GM21723 (cell line): Measurements from ENCODE around the gene ITM2C.

ENCODE experiments used
- ATAC-seq: cut with Tn5 transposase; IDR thresholded peaks from one replicate; pipeline ENCODE4 v1.9.1; 2021; ENCODE audit warnings: mild to moderate bottlenecking, moderate library complexity; ENCODE audit not compliant: unreplicated experiment

ITM2C gene

GRCh38 chr2:230872151-230872967 is 7.6 kb downstream of the ITM2C start:
- no peak for ATAC-seq

- ATAC-seq = peak; percentile 69
These were observed 8.4 kb downstream of the ITM2C start for GRCh38 chr2:230872968-230873660.

- peak; percentile 81 for ATAC-seq
These were observed 9.1 kb downstream of the ITM2C start for GRCh38 chr2:230873661-230874401.

- ATAC-seq = no peak
These were observed 9.7 kb downstream of the ITM2C start for GRCh38 chr2:230874456-230874855.

- ATAC-seq = no peak
These were observed 10.1 kb downstream of the ITM2C start for GRCh38 chr2:230874876-230875275.

- ATAC-seq = no peak
These were observed 10.9 kb downstream of the ITM2C start for GRCh38 chr2:230875347-230876315.

GRCh38 chr2:230877116-230877758 is 12.5 kb downstream of the ITM2C start:
- ATAC-seq = no peak

GRCh38 chr2:230877759-230878598 is 13.2 kb downstream of the ITM2C start:
- no peak for ATAC-seq

- no peak for ATAC-seq
These were observed 14.0 kb downstream of the ITM2C start for GRCh38 chr2:230878599-230879188.

GRCh38 chr2:230879271-230879882 is 14.6 kb downstream of the ITM2C start:
- no peak for ATAC-seq

- ATAC-seq = no peak
These were observed 15.1 kb downstream of the ITM2C start for GRCh38 chr2:230879891-230880290.

GRCh38 chr2:230881840-230882239 is 17.1 kb downstream of the ITM2C start:
- ATAC-seq = no peak

- ATAC-seq = no peak
These were observed 20.9 kb downstream of the ITM2C start for GRCh38 chr2:230885463-230886130.

- no peak for ATAC-seq
These were observed 21.5 kb downstream of the ITM2C start for GRCh38 chr2:230886206-230886605.

GRCh38 chr2:230886671-230887071 is 21.9 kb downstream of the ITM2C start:
- ATAC-seq = no peak

- no peak for ATAC-seq
These were observed 22.6 kb downstream of the ITM2C start for GRCh38 chr2:230887342-230887741.

GRCh38 chr2:230888824-230889400 is 24.2 kb downstream of the ITM2C start:
- no peak for ATAC-seq
